Measurements from ENCODE around the gene NDUFS3. TPM values are rescaled to one million over a fixed set of nuclear protein-coding genes. Genes with fewer than 3 reads are reported as not detected.

NDUFS3 gene
- polyA plus RNA-seq, 1 donor (not counting 4 experiments of a cell fraction or from before 2014, with no cell fraction given): 119 TPM

DNA sequence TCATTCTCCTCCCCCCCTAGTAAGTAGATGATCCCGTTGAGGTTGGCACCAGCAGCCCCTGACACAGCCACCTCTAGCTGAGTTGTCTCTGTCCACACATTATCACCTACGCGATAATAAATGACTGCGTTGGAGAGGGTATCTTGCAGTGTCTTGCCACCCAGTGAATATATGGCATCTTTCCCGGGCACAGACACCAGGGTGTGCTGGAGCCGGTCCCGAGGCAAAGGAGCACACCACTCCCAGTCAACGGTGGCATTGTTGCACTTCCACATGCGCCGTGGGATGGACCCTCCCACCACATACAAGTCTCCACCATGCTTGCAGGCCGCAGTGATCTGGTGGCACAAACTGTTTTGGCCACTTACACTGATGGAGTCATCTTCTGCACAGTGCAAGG is 5.6 kb upstream of the NDUFS3 start:
- H3K4me2 ChIP-seq (ENCODE audit: control insufficient read depth, extremely low read depth, insufficient read depth, low read depth, low read length): no peak overlapping the region
- peak overlapping the region in 1 of 3 experiments; percentile 11 for H3K4me3 ChIP-seq (ENCODE audit: control insufficient read depth in 2 of 3, extremely low read depth in 1 of 3, insufficient read depth in 2 of 3, low read depth in 1 of 3, low read length in 3 of 3)
- H3K9ac ChIP-seq (ENCODE audit: control insufficient read depth, extremely low read depth, insufficient read depth, low read length): no peak overlapping the region
- H3K36me3 ChIP-seq (ENCODE audit: control insufficient read depth in 2 of 2, extremely low read depth in 1 of 2, insufficient read depth in 2 of 2, low read length in 2 of 2): peaks cover 6 to 30% of the 10 kb centered on the region in 2 experiments
- H2AFZ ChIP-seq (ENCODE audit: control insufficient read depth, low read length): no peak overlapping the region
- no peak for TF ChIP-seq EZH2 (IDR thresholded peaks at IDR 0.05; ENCODE audit: low read length)
- TF ChIP-seq, protein P1, sequence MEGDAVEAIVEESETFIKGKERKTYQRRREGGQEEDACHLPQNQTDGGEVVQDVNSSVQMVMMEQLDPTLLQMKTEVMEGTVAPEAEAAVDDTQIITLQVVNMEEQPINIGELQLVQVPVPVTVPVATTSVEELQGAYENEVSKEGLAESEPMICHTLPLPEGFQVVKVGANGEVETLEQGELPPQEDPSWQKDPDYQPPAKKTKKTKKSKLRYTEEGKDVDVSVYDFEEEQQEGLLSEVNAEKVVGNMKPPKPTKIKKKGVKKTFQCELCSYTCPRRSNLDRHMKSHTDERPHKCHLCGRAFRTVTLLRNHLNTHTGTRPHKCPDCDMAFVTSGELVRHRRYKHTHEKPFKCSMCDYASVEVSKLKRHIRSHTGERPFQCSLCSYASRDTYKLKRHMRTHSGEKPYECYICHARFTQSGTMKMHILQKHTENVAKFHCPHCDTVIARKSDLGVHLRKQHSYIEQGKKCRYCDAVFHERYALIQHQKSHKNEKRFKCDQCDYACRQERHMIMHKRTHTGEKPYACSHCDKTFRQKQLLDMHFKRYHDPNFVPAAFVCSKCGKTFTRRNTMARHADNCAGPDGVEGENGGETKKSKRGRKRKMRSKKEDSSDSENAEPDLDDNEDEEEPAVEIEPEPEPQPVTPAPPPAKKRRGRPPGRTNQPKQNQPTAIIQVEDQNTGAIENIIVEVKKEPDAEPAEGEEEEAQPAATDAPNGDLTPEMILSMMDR (optimal IDR thresholded peaks at IDR 0.05 in 1 of 3, IDR thresholded peaks at IDR 0.05 in 1 of 3, conservative IDR thresholded peaks at IDR 0.05 in 1 of 3; ENCODE audit: extremely low read depth in 1 of 3, insufficient read depth in 2 of 3, low read length in 3 of 3): no peak
- H3K27me3 ChIP-seq (ENCODE audit: control insufficient read depth, extremely low read depth, insufficient read depth, low read length): no peaks in the 10 kb centered on the region
- H4K20me1 ChIP-seq (ENCODE audit: control insufficient read depth, extremely low read depth, insufficient read depth, low read length): peaks cover 9% of the 10 kb centered on the region
- no peaks in the 10 kb centered on the region for H3K9me3 ChIP-seq (ENCODE audit: control insufficient read depth, low read depth, low read length)
- H3K9me1 ChIP-seq (ENCODE audit: control insufficient read depth, extremely low read depth, insufficient read depth, low read length): peaks cover 3% of the 10 kb centered on the region
- peak overlapping the region; percentile 3 for H3K27ac ChIP-seq (ENCODE audit: control insufficient read depth, insufficient read depth, low read length)
- DNase-seq (ENCODE audit: low read depth, low spot score): no peak
- FAIRE-seq: no peak
- peaks cover 40% of the 10 kb centered on the region for H3K4me1 ChIP-seq (ENCODE audit: control insufficient read depth, extremely low read depth, insufficient read depth, low read length)
- H3K79me2 ChIP-seq (ENCODE audit: control insufficient read depth, insufficient read depth, low read length): peaks cover 46% of the 10 kb centered on the region
- dilution Hi-C loops (cut with MboI; ENCODE audit: extremely low pct_ligation_motif_present, low sequenced_read_pairs): no loop called here

DNA sequence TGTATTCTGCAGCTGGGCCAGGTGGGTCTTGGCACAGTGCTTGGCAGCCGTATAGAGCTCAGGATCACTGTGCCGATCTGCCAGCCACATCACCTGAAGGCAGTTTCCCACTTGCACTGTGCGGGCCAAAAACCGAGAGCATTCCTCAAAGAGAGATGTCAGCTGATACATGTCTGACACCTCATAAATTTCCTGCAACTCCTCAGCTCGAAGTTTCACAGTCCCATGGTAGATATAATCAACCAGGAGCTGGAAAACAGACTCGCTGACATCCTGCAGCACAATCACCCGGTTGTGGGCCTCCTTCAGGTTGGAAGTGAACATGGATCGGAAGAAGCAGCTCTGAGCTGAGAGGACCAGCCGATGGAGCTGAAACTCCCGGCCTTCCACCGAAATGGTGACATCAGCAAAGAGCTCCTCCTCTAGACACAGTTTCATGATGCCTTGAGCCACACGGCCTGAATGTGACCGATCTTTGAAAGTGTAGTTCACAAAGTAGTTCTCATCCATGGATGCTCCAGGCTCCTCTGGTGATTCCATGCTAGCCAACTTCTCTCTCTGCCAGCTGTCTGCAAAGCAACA is 1.3 kb upstream of the NDUFS3 start:
- Histone ChIP-seq H3K79me2 (ENCODE audit: control insufficient read depth, insufficient read depth, low read length) (peaks cover 38% of the 10 kb centered on the region), H3K27ac (ENCODE audit: control insufficient read depth, insufficient read depth, low read length) (peak overlapping the region; percentile 71), H3K4me1 (ENCODE audit: control insufficient read depth, extremely low read depth, insufficient read depth, low read length) (peaks cover 34% of the 10 kb centered on the region), H3K9ac (ENCODE audit: control insufficient read depth, extremely low read depth, insufficient read depth, low read length) (peak overlapping the region; percentile 88), H3K4me2 (ENCODE audit: control insufficient read depth, extremely low read depth, insufficient read depth, low read depth, low read length) (peak overlapping the region; percentile 87), H3K27me3 (ENCODE audit: control insufficient read depth, extremely low read depth, insufficient read depth, low read length) (no peaks in the 10 kb centered on the region), H3K4me3 (ENCODE audit: control insufficient read depth in 2 of 3, extremely low read depth in 1 of 3, insufficient read depth in 2 of 3, low read depth in 1 of 3, low read length in 3 of 3) (peak overlapping the region; percentile 6 to 89 (median 78)), H3K9me1 (ENCODE audit: control insufficient read depth, extremely low read depth, insufficient read depth, low read length) (peaks cover 3% of the 10 kb centered on the region), H2AFZ (ENCODE audit: control insufficient read depth, low read length) (no peak overlapping the region), H4K20me1 (ENCODE audit: control insufficient read depth, extremely low read depth, insufficient read depth, low read length) (peaks cover 3% of the 10 kb centered on the region), H3K36me3 (ENCODE audit: control insufficient read depth in 2 of 2, extremely low read depth in 1 of 2, insufficient read depth in 2 of 2, low read length in 2 of 2) (peaks cover 15 to 42% of the 10 kb centered on the region in 2 experiments), H3K9me3 (ENCODE audit: control insufficient read depth, low read depth, low read length) (no peaks in the 10 kb centered on the region)
- DNase-seq (ENCODE audit: low read depth, low spot score) (no peak), FAIRE-seq (no peak)
- dilution Hi-C loops (cut with MboI; ENCODE audit: extremely low pct_ligation_motif_present, low sequenced_read_pairs): no loop called here
- TF ChIP-seq EZH2 (IDR thresholded peaks at IDR 0.05; ENCODE audit: low read length): no peak

DNA sequence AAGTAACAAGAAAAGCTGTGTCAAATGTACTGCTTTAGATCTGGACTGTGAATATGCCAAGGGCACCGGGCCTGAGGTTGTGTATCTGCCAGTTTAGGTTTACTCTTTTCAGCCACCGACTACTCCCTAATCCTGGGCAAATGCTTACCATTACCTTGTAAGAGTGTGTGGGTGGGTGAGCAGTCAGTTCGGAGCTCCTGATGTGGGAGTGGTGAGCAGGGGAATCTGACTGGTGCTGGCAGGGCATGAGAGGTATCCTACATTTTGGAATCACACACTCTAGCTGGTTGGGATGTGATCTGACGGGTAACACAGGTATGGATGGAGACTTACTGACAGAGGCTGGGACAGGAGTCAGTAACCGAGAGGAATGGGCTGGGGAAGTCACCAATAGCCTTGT is 5.0 kb downstream of the NDUFS3 start:
- FAIRE-seq (no peak), DNase-seq (ENCODE audit: low read depth, low spot score) (no peak)
- no peaks in the 10 kb centered on the region for H4K20me1 ChIP-seq (ENCODE audit: control insufficient read depth, extremely low read depth, insufficient read depth, low read length)
- no peak overlapping the region for H3K4me2 ChIP-seq (ENCODE audit: control insufficient read depth, extremely low read depth, insufficient read depth, low read depth, low read length)
- H3K4me1 ChIP-seq (ENCODE audit: control insufficient read depth, extremely low read depth, insufficient read depth, low read length): peaks cover 10% of the 10 kb centered on the region
- H3K27me3 ChIP-seq (ENCODE audit: control insufficient read depth, extremely low read depth, insufficient read depth, low read length): peaks cover under 1% of the 10 kb centered on the region
- dilution Hi-C loops (cut with MboI; ENCODE audit: extremely low pct_ligation_motif_present, low sequenced_read_pairs): no loop called here
- H3K36me3 ChIP-seq (ENCODE audit: control insufficient read depth in 2 of 2, extremely low read depth in 1 of 2, insufficient read depth in 2 of 2, low read length in 2 of 2): peaks cover 16 to 33% of the 10 kb centered on the region in 2 experiments
- H3K79me2 ChIP-seq (ENCODE audit: control insufficient read depth, insufficient read depth, low read length): peaks cover 20% of the 10 kb centered on the region
- H3K4me3 ChIP-seq (ENCODE audit: control insufficient read depth in 2 of 3, extremely low read depth in 1 of 3, insufficient read depth in 2 of 3, low read depth in 1 of 3, low read length in 3 of 3): no peak overlapping the region
- no peak overlapping the region for H2AFZ ChIP-seq (ENCODE audit: control insufficient read depth, low read length)
- H3K9ac ChIP-seq (ENCODE audit: control insufficient read depth, extremely low read depth, insufficient read depth, low read length): no peak overlapping the region
- no peak overlapping the region for H3K27ac ChIP-seq (ENCODE audit: control insufficient read depth, insufficient read depth, low read length)
- H3K9me3 ChIP-seq (ENCODE audit: control insufficient read depth, low read depth, low read length): no peaks in the 10 kb centered on the region
- no peaks in the 10 kb centered on the region for H3K9me1 ChIP-seq (ENCODE audit: control insufficient read depth, extremely low read depth, insufficient read depth, low read length)
- TF ChIP-seq, protein P1 (optimal IDR thresholded peaks at IDR 0.05 in 1 of 3, IDR thresholded peaks at IDR 0.05 in 1 of 3, conservative IDR thresholded peaks at IDR 0.05 in 1 of 3; ENCODE audit: extremely low read depth in 1 of 3, insufficient read depth in 2 of 3, low read length in 3 of 3): no peak
- TF ChIP-seq EZH2 (IDR thresholded peaks at IDR 0.05; ENCODE audit: low read length): no peak
